Measurements from ENCODE around the gene LDLRAD4.

- TF ChIP-seq, protein P1, sequence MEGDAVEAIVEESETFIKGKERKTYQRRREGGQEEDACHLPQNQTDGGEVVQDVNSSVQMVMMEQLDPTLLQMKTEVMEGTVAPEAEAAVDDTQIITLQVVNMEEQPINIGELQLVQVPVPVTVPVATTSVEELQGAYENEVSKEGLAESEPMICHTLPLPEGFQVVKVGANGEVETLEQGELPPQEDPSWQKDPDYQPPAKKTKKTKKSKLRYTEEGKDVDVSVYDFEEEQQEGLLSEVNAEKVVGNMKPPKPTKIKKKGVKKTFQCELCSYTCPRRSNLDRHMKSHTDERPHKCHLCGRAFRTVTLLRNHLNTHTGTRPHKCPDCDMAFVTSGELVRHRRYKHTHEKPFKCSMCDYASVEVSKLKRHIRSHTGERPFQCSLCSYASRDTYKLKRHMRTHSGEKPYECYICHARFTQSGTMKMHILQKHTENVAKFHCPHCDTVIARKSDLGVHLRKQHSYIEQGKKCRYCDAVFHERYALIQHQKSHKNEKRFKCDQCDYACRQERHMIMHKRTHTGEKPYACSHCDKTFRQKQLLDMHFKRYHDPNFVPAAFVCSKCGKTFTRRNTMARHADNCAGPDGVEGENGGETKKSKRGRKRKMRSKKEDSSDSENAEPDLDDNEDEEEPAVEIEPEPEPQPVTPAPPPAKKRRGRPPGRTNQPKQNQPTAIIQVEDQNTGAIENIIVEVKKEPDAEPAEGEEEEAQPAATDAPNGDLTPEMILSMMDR (conservative IDR thresholded peaks at IDR 0.05; ENCODE audit: low read depth in 2 of 2), result no peak
- TF ChIP-seq EZH2 (IDR thresholded peaks at IDR 0.05; ENCODE audit: low read depth, unreplicated experiment) (no peak), ZNF331 (CRISPR knock-in tag; IDR thresholded peaks at IDR 0.05; ENCODE audit: low read depth) (no peak), REST (IDR thresholded peaks at IDR 0.05; ENCODE audit: unreplicated experiment) (no peak), POLR2AphosphoS5 (IDR thresholded peaks at IDR 0.05; ENCODE audit: low read depth) (no peak), NANOG (IDR thresholded peaks at IDR 0.05; ENCODE audit: borderline replicate concordance) (no peak), ZNF114 (CRISPR knock-in tag; IDR thresholded peaks at IDR 0.05) (no peak), EZH2phosphoT487 (IDR thresholded peaks at IDR 0.05; ENCODE audit: unreplicated experiment) (no peak), JUNB (IDR thresholded peaks at IDR 0.05; ENCODE audit: unreplicated experiment) (no peak), CREB1 (CRISPR knock-in tag; IDR thresholded peaks at IDR 0.05; ENCODE audit: low read depth) (no peak)
Observed at GRCh38 chr18:13463526-13464210, 245.1 kb downstream of the LDLRAD4 start.

Measured in GM23338 (cell line).